GM23248 (cell line): ENCODE data around the gene BCO1. TPM values are rescaled to one million over a fixed set of nuclear protein-coding genes. Genes with fewer than 3 reads are reported as not detected.

Experiments used
- DNase-seq: peaks from one replicate; pipeline ENCODE4 v3.0.0-alpha.2; 2015
- H2AFZ ChIP-seq: fragments of 200-600 bp; sonication (generic); 2 replicates; pipeline ENCODE4 v1.6.1; 2016; ENCODE audit warnings: antibody characterized with exemption
- H3F3A ChIP-seq: fragments of 200-600 bp; sonication (generic); 2 replicates; pipeline ENCODE4 v1.6.1; 2016; ENCODE audit warnings: mild to moderate bottlenecking, antibody characterized with exemption, mixed run types; ENCODE audit not compliant: insufficient read depth
- H3K27ac ChIP-seq: fragments of 200-600 bp; sonication (generic); 2 replicates; pipeline ENCODE4 v1.5.1; 2016; ENCODE audit warnings: mild to moderate bottlenecking
- H3K27me3 ChIP-seq: fragments of 200-600 bp; sonication (generic); replicated peaks from 2 replicates; pipeline ENCODE4 v1.6.1; 2016; ENCODE audit warnings: mild to moderate bottlenecking; ENCODE audit not compliant: insufficient read depth
- H3K36me3 ChIP-seq: fragments of 200-600 bp; sonication (generic); 2 replicates; pipeline ENCODE4 v1.6.1; 2016; ENCODE audit warnings: low read depth, mild to moderate bottlenecking
- H3K4me1 ChIP-seq: fragments of 200-600 bp; sonication (generic); 2 replicates; pipeline ENCODE4 v1.6.1; 2016; ENCODE audit warnings: mild to moderate bottlenecking; ENCODE audit not compliant: insufficient read depth
- H3K4me2 ChIP-seq: fragments of 200-600 bp; sonication (generic); one replicate; pipeline ENCODE4 v1.6.1; 2016; ENCODE audit warnings: mild to moderate bottlenecking; ENCODE audit not compliant: unreplicated experiment
- H3K4me3 ChIP-seq: fragments of 200-600 bp; sonication (generic); 2 replicates; pipeline ENCODE4 v1.5.1; 2016; ENCODE audit warnings: mild to moderate bottlenecking
- H3K79me2 ChIP-seq: fragments of 200-600 bp; sonication (generic); 2 replicates; pipeline ENCODE4 v1.6.1; 2016; ENCODE audit warnings: mild to moderate bottlenecking; ENCODE audit not compliant: insufficient read depth
- H3K9ac ChIP-seq: fragments of 200-600 bp; sonication (generic); 2 replicates; pipeline ENCODE4 v1.6.1; 2016; ENCODE audit warnings: mild to moderate bottlenecking
- H3K9me2 ChIP-seq: fragments of 200-600 bp; sonication (generic); 2 replicates; pipeline ENCODE4 v1.6.1; 2016; ENCODE audit warnings: mixed run types, mild to moderate bottlenecking, moderate library complexity; ENCODE audit not compliant: insufficient read depth
- H3K9me3 ChIP-seq: fragments of 200-600 bp; sonication (generic); one replicate; pipeline ENCODE4 v1.6.1; 2017; ENCODE audit warnings: low read depth
- H4K20me1 ChIP-seq: fragments of 200-600 bp; sonication (generic); 2 replicates; pipeline ENCODE4 v1.6.0; 2016; ENCODE audit not compliant: insufficient read depth
- EZH2 ChIP-seq: fragments of 200-600 bp; sonication (generic); IDR thresholded peaks from 2 replicates; pipeline ENCODE4 v1.6.1; 2018; ENCODE audit warnings: antibody characterized with exemption, mild to moderate bottlenecking; ENCODE audit not compliant: insufficient read depth, poor library complexity, severe bottlenecking
- EZH2phosphoT487 ChIP-seq: fragments of 200-600 bp; sonication (generic); IDR thresholded peaks from 2 replicates; pipeline ENCODE4 v1.6.1; 2018; ENCODE audit warnings: antibody characterized with exemption, moderate library complexity, mild to moderate bottlenecking, low read depth; ENCODE audit not compliant: insufficient read depth
- WGBS, 2 experiments: methylation state at CpG; one replicate each; pipeline ENCODE4 v1.1.6; 2015 to 2017; ENCODE audit warnings: low lambda C conversion rate in 2 of 2, low coverage in 1 of 2; ENCODE audit errors: missing lambda C conversion rate in 2 of 2; 5-methylcytosine and 5-hydroxymethylcytosine counted together
- in situ Hi-C: fragments of 300-500 bp; cut with MboI; formaldehyde crosslinking; loops from 2 replicates; pipeline ENCODE4 v1.15.0; 2020
- polyA plus RNA-seq: library from polyadenylated mRNA; unstranded; fragments of >200 nt; fragmentation: Nextera tagmentation; extraction: Ambion mirVana; gene quantifications from 2 replicates; pipeline ENCODE4 v1.2.1, GENCODE V29; 2016
- total RNA-seq: library from RNA; depleted of rRNA; stranded (reverse); fragments of >200 nt; shearing (Covaris generic); gene quantifications from 2 replicates; pipeline ENCODE4 v1.2.3, GENCODE V29; 2014

BCO1 gene
- total and polyA plus RNA-seq, 2 experiments from 2014 or later: not detected

GRCh38 chr16:81243942-81244341 lies 5.5 kb downstream of the BCO1 start:
- WGBS, 2 experiments: 39 to 47% methylated on average over 9 of the region's 9 CpGs
- Histone ChIP-seq H2AFZ (no peak overlapping the region), H3K9me2 (no peaks in the 10 kb centered on the region), H3K36me3 (no peaks in the 10 kb centered on the region), H3K79me2 (no peaks in the 10 kb centered on the region), H3K27me3 (no peaks in the 10 kb centered on the region), H3F3A (no peaks in the 10 kb centered on the region), H3K27ac (no peak overlapping the region), H3K9ac (no peak overlapping the region), H4K20me1 (no peaks in the 10 kb centered on the region), H3K4me3 (no peak overlapping the region), H3K4me2 (no peak overlapping the region), H3K4me1 (no peaks in the 10 kb centered on the region), H3K9me3 (no peaks in the 10 kb centered on the region)
- in situ Hi-C loops: no loop called here
- TF ChIP-seq EZH2 (no peak), EZH2phosphoT487 (no peak)
- DNase-seq: no peak

GRCh38 chr16:81251871-81252270 lies 13.4 kb downstream of the BCO1 start:
- Histone ChIP-seq H3F3A (no peaks in the 10 kb centered on the region), H3K27ac (no peak overlapping the region), H3K36me3 (no peaks in the 10 kb centered on the region), H3K27me3 (no peaks in the 10 kb centered on the region), H3K9ac (no peak overlapping the region), H4K20me1 (no peaks in the 10 kb centered on the region), H2AFZ (no peak overlapping the region), H3K4me3 (no peak overlapping the region), H3K9me3 (no peaks in the 10 kb centered on the region), H3K4me1 (no peaks in the 10 kb centered on the region), H3K79me2 (no peaks in the 10 kb centered on the region), H3K4me2 (no peak overlapping the region), H3K9me2 (no peaks in the 10 kb centered on the region)
- 65 to 72% methylated on average over 2 of the region's 2 CpGs for WGBS, 2 experiments
- in situ Hi-C loops: no loop called here
- DNase-seq: peak; percentile 10
- TF ChIP-seq EZH2 (no peak), EZH2phosphoT487 (no peak)

- no peaks in the 10 kb centered on the region for H3K9me2 ChIP-seq
- no peak overlapping the region for H3K9ac ChIP-seq
- no peaks in the 10 kb centered on the region for H3K4me1 ChIP-seq
- 62 to 66% methylated on average over 5 of the region's 5 CpGs for WGBS, 2 experiments
- in situ Hi-C loops: no loop called here
- no peak overlapping the region for H3K27ac ChIP-seq
- no peak overlapping the region for H3K4me2 ChIP-seq
- DNase-seq: no peak
- H3K27me3 ChIP-seq: no peaks in the 10 kb centered on the region
- no peaks in the 10 kb centered on the region for H3K9me3 ChIP-seq
- H3K36me3 ChIP-seq: no peaks in the 10 kb centered on the region
- no peaks in the 10 kb centered on the region for H4K20me1 ChIP-seq
- no peak overlapping the region for H2AFZ ChIP-seq
- no peak overlapping the region for H3K4me3 ChIP-seq
- TF ChIP-seq EZH2 (no peak), EZH2phosphoT487 (no peak)
- H3F3A ChIP-seq: no peaks in the 10 kb centered on the region
- no peaks in the 10 kb centered on the region for H3K79me2 ChIP-seq
These were observed 14.7 kb downstream of the BCO1 start for GRCh38 chr16:81253141-81253540.

GRCh38 chr16:81254922-81255526 lies 16.5 kb downstream of the BCO1 start:
- H2AFZ ChIP-seq: no peak overlapping the region
- H3K9me3 ChIP-seq: no peaks in the 10 kb centered on the region
- H3K4me2 ChIP-seq: no peak overlapping the region
- no peak overlapping the region for H3K4me3 ChIP-seq
- H3K27ac ChIP-seq: no peak overlapping the region
- H3F3A ChIP-seq: no peaks in the 10 kb centered on the region
- no peaks in the 10 kb centered on the region for H3K27me3 ChIP-seq
- H4K20me1 ChIP-seq: no peaks in the 10 kb centered on the region
- H3K9ac ChIP-seq: no peak overlapping the region
- 76 to 83% methylated on average over 5 of the region's 5 CpGs for WGBS, 2 experiments
- no peak for TF ChIP-seq EZH2
- TF ChIP-seq EZH2phosphoT487: no peak
- H3K36me3 ChIP-seq: no peaks in the 10 kb centered on the region
- DNase-seq: no peak
- H3K4me1 ChIP-seq: no peaks in the 10 kb centered on the region
- H3K79me2 ChIP-seq: no peaks in the 10 kb centered on the region
- in situ Hi-C loops: no loop called here
- H3K9me2 ChIP-seq: no peaks in the 10 kb centered on the region

GRCh38 chr16:81259916-81260315 lies 21.4 kb downstream of the BCO1 start:
- Histone ChIP-seq H3K27ac (no peak overlapping the region), H3K4me3 (no peak overlapping the region), H3K9ac (no peak overlapping the region), H3K4me1 (no peaks in the 10 kb centered on the region), H2AFZ (no peak overlapping the region), H3K36me3 (no peaks in the 10 kb centered on the region), H3K79me2 (no peaks in the 10 kb centered on the region), H3K27me3 (no peaks in the 10 kb centered on the region), H3K4me2 (no peak overlapping the region), H3K9me3 (no peaks in the 10 kb centered on the region), H4K20me1 (no peaks in the 10 kb centered on the region), H3K9me2 (no peaks in the 10 kb centered on the region), H3F3A (no peaks in the 10 kb centered on the region)
- TF ChIP-seq EZH2phosphoT487 (no peak), EZH2 (no peak)
- 51 to 58% methylated on average over 4 of the region's 4 CpGs for WGBS, 2 experiments
- peak; percentile 22 for DNase-seq
- in situ Hi-C loops: no loop called here
